Mesenchymal stem cell (in vitro differentiated cells and primary cell): ENCODE data around the gene TP73.

Experiments used
- DNase-seq: peaks from one replicate; pipeline ENCODE4 v3.0.0-alpha.2; 2013
- H2AFZ ChIP-seq: one replicate; pipeline ENCODE4 v1.6.1; 2013; ENCODE audit warnings: low read depth, mild to moderate bottlenecking, control low read depth, inconsistent platforms, low read length, moderate library complexity
- H2AK5ac ChIP-seq: 2 replicates; pipeline ENCODE4 v1.6.1; 2013; ENCODE audit warnings: low read length, moderate library complexity, mild to moderate bottlenecking, inconsistent platforms; ENCODE audit not compliant: severe bottlenecking
- H2BK120ac ChIP-seq: one replicate; pipeline ENCODE4 v1.6.1; 2013; ENCODE audit warnings: low read depth, mild to moderate bottlenecking, inconsistent platforms, low read length, moderate library complexity
- H2BK12ac ChIP-seq, 2 experiments: one replicate each; pipeline ENCODE4 v1.6.1; 2013; ENCODE audit warnings: inconsistent platforms in 2 of 2, low read length in 2 of 2, mild to moderate bottlenecking in 2 of 2, moderate library complexity in 2 of 2, control low read depth in 1 of 2
- H2BK15ac ChIP-seq: one replicate; pipeline ENCODE4 v1.6.1; 2013; ENCODE audit warnings: mild to moderate bottlenecking, low read depth, inconsistent platforms; ENCODE audit not compliant: poor library complexity, severe bottlenecking
- H2BK5ac ChIP-seq: 2 replicates; pipeline ENCODE4 v1.6.1; 2013; ENCODE audit warnings: low read depth, mild to moderate bottlenecking, low read length, control low read depth, inconsistent platforms; ENCODE audit not compliant: poor library complexity, severe bottlenecking
- H3K14ac ChIP-seq, 2 experiments: one replicate each; pipeline ENCODE4 v1.6.1; 2013; ENCODE audit warnings: inconsistent platforms in 2 of 2, low read length in 2 of 2, control low read depth in 1 of 2, mild to moderate bottlenecking in 1 of 2, moderate library complexity in 1 of 2
- H3K18ac ChIP-seq, 2 experiments: one replicate each; pipeline ENCODE4 v1.6.1; 2013; ENCODE audit warnings: inconsistent platforms in 2 of 2, low read length in 2 of 2, control low read depth in 1 of 2, low read depth in 1 of 2, mild to moderate bottlenecking in 1 of 2
- H3K23ac ChIP-seq, 2 experiments: one replicate each; pipeline ENCODE4 v1.6.1; 2013; ENCODE audit warnings: inconsistent platforms in 2 of 2, low read length in 2 of 2, mild to moderate bottlenecking in 2 of 2, moderate library complexity in 2 of 2, control low read depth in 1 of 2
- H3K27ac ChIP-seq: 2 replicates; pipeline ENCODE4 v1.5.1; 2013; ENCODE audit warnings: mild to moderate bottlenecking, moderate library complexity, low read length, control low read depth, inconsistent platforms; ENCODE audit not compliant: poor library complexity, severe bottlenecking
- H3K27me3 ChIP-seq, 2 experiments: 2 replicates each; pipeline versions ENCODE4 v1.6.1 to v1.7.0; 2013; ENCODE audit warnings: low read length in 2 of 2, mild to moderate bottlenecking in 2 of 2, moderate library complexity in 2 of 2, control low read depth in 1 of 2, inconsistent platforms in 1 of 2; ENCODE audit not compliant: control insufficient read depth in 1 of 2, insufficient read depth in 1 of 2
- H3K36me3 ChIP-seq, 2 experiments: 2 replicates each; pipeline versions ENCODE4 v1.6.1 to v1.7.0; 2013; ENCODE audit warnings: low read length in 2 of 2, control low read depth in 1 of 2, inconsistent platforms in 1 of 2, low read depth in 1 of 2, mild to moderate bottlenecking in 1 of 2; ENCODE audit not compliant: insufficient read depth in 2 of 2, control insufficient read depth in 1 of 2
- H3K4ac ChIP-seq, 2 experiments: one replicate each; pipeline ENCODE4 v1.6.1; 2013; ENCODE audit warnings: inconsistent platforms in 2 of 2, low read length in 2 of 2, mild to moderate bottlenecking in 2 of 2, moderate library complexity in 2 of 2, control low read depth in 1 of 2, low read depth in 1 of 2
- H3K4me1 ChIP-seq: 2 replicates; pipeline ENCODE4 v1.6.1; 2013; ENCODE audit warnings: low read depth, low read length, control low read depth; ENCODE audit not compliant: control insufficient read depth, insufficient read depth
- H3K4me2 ChIP-seq: 2 replicates; pipeline ENCODE4 v1.6.1; 2013; ENCODE audit warnings: low read length, mild to moderate bottlenecking, inconsistent platforms; ENCODE audit not compliant: poor library complexity, severe bottlenecking
- H3K4me3 ChIP-seq, 2 experiments: 2 replicates each; pipeline versions ENCODE4 v1.5.1 to v1.7.0; 2013; ENCODE audit warnings: low read length in 2 of 2, mild to moderate bottlenecking in 2 of 2, control low read depth in 1 of 2, low read depth in 1 of 2; ENCODE audit not compliant: insufficient read depth in 1 of 2
- H3K79me1 ChIP-seq: replicated peaks from 2 replicates; pipeline ENCODE4 v1.6.1; 2013; ENCODE audit warnings: mild to moderate bottlenecking, control low read depth, low read length, inconsistent platforms; ENCODE audit not compliant: poor library complexity, severe bottlenecking
- H3K9ac ChIP-seq: 2 replicates; pipeline ENCODE4 v1.7.0; 2013; ENCODE audit warnings: mild to moderate bottlenecking, low read length, moderate library complexity
- H3K9me3 ChIP-seq: 2 replicates; pipeline ENCODE4 v1.7.0; 2013; ENCODE audit warnings: mild to moderate bottlenecking, low read length; ENCODE audit not compliant: control insufficient read depth
- H4K8ac ChIP-seq: one replicate; pipeline ENCODE4 v1.6.1; 2013; ENCODE audit warnings: inconsistent platforms, mild to moderate bottlenecking, low read length, moderate library complexity
- H4K91ac ChIP-seq: one replicate; pipeline ENCODE4 v1.6.1; 2013; ENCODE audit warnings: mild to moderate bottlenecking, low read length, inconsistent platforms
- WGBS: methylation state at CpG from one replicate; pipeline ENCODE4 v1.1.7; 2013; ENCODE audit warnings: mixed read lengths; 5-methylcytosine and 5-hydroxymethylcytosine counted together

The TP73 gene

GRCh38 chr1:3750741-3751140 lies 98.4 kb downstream of the TP73 start:
- H3K18ac ChIP-seq, result no peak overlapping the region
- H3K4ac ChIP-seq, result no peak overlapping the region
- H2BK12ac ChIP-seq, result no peak overlapping the region
- H3K9me3 ChIP-seq, result no peaks in the 10 kb centered on the region
- no peak overlapping the region for H2BK120ac ChIP-seq
- H2BK5ac ChIP-seq, result no peak overlapping the region
- no peak overlapping the region for H2AFZ ChIP-seq
- peaks cover 14% of the 10 kb centered on the region for H3K4me1 ChIP-seq
- H3K79me1 ChIP-seq, result peaks cover 2% of the 10 kb centered on the region
- peaks cover 36 to 48% of the 10 kb centered on the region in 2 experiments for H3K27me3 ChIP-seq
- no peak overlapping the region for H2AK5ac ChIP-seq
- no peak overlapping the region for H3K4me3 ChIP-seq
- no peak overlapping the region for H3K4me2 ChIP-seq
- WGBS, result 38% methylated on average over 6 of the region's 6 CpGs
- no peak overlapping the region for H3K27ac ChIP-seq
- no peaks in the 10 kb centered on the region for H3K36me3 ChIP-seq
- no peak overlapping the region for H4K8ac ChIP-seq
- no peak overlapping the region for H3K9ac ChIP-seq
- no peak overlapping the region for H2BK15ac ChIP-seq
- H3K23ac ChIP-seq, result no peak overlapping the region
- DNase-seq, result no peak
- H3K14ac ChIP-seq, result no peak overlapping the region
- no peak overlapping the region for H4K91ac ChIP-seq

- 92% methylated on average over 17 of the region's 17 CpGs for WGBS
- H2BK5ac ChIP-seq, result no peak within 1 kb of the TSS
- peaks cover 5% of the 10 kb centered on the region for H3K4me1 ChIP-seq
- H3K14ac ChIP-seq, result no peak within 1 kb of the TSS
- H2BK12ac ChIP-seq, result no peak within 1 kb of the TSS
- H3K9me3 ChIP-seq, result no peaks in the 10 kb centered on the region
- H2AK5ac ChIP-seq, result no peak within 1 kb of the TSS
- peak within 1 kb of the TSS; percentile 63 for H2BK15ac ChIP-seq
- DNase-seq, result no peak
- H3K79me1 ChIP-seq, result peaks cover 2% of the 10 kb centered on the region
- H3K36me3 ChIP-seq, result no peaks in the 10 kb centered on the region
- no peak within 1 kb of the TSS for H3K9ac ChIP-seq
- H3K4me3 ChIP-seq, result no peak within 1 kb of the TSS
- H3K27ac ChIP-seq, result no peak within 1 kb of the TSS
- H3K18ac ChIP-seq, result no peak within 1 kb of the TSS
- H3K4ac ChIP-seq, result no peak within 1 kb of the TSS
- no peak within 1 kb of the TSS for H4K8ac ChIP-seq
- H3K27me3 ChIP-seq, result peaks cover 44 to 61% of the 10 kb centered on the region in 2 experiments
- H3K23ac ChIP-seq, result no peak within 1 kb of the TSS
- H4K91ac ChIP-seq, result no peak within 1 kb of the TSS
- no peak within 1 kb of the TSS for H2BK120ac ChIP-seq
- no peak within 1 kb of the TSS for H2AFZ ChIP-seq
- H3K4me2 ChIP-seq, result no peak within 1 kb of the TSS
Observed at GRCh38 chr1:3752400-3752945, 100.2 kb downstream of the TP73 start, which contains the start of gene CCDC27. CCDC27 (plus strand) TSS chr1:3752450; CDS start chr1:3752482, 32 bp downstream.

- Histone ChIP-seq H4K91ac (no peak overlapping the region), H3K4me2 (no peak overlapping the region), H2BK120ac (no peak overlapping the region), H3K4ac (no peak overlapping the region), H3K27me3 (peaks cover 44 to 61% of the 10 kb centered on the region in 2 experiments), H3K79me1 (no peaks in the 10 kb centered on the region), H2BK12ac (no peak overlapping the region), H2BK15ac (no peak overlapping the region), H2AK5ac (no peak overlapping the region), H3K18ac (no peak overlapping the region), H2BK5ac (no peak overlapping the region), H3K9me3 (no peaks in the 10 kb centered on the region), H3K27ac (no peak overlapping the region), H3K14ac (no peak overlapping the region), H3K9ac (no peak overlapping the region), H3K36me3 (no peaks in the 10 kb centered on the region), H3K23ac (no peak overlapping the region), H3K4me1 (no peaks in the 10 kb centered on the region), H2AFZ (no peak overlapping the region), H3K4me3 (no peak overlapping the region), H4K8ac (no peak overlapping the region)
- WGBS, result 86% methylated on average over 19 of the region's 20 CpGs
- no peak for DNase-seq
Observed at GRCh38 chr1:3753656-3754454, 101.5 kb downstream of the TP73 start.

GRCh38 chr1:3756394-3756793 lies 104.1 kb downstream of the TP73 start:
- WGBS, result 90% methylated on average over 21 of the region's 21 CpGs
- peaks cover 35 to 63% of the 10 kb centered on the region in 2 experiments for H3K27me3 ChIP-seq
- H2BK15ac ChIP-seq, result no peak overlapping the region

More at GRCh38 chr1:3756394-3756793, 104.1 kb downstream of the TP73 start:
- no peak overlapping the region for H2AFZ ChIP-seq
- no peaks in the 10 kb centered on the region for H3K4me1 ChIP-seq
- peaks cover 7% of the 10 kb centered on the region for H3K9me3 ChIP-seq
- H4K8ac ChIP-seq, result peak overlapping the region; percentile 29
- no peak for DNase-seq
- no peaks in the 10 kb centered on the region for H3K36me3 ChIP-seq
- no peak overlapping the region for H2BK120ac ChIP-seq
- no peak overlapping the region for H3K18ac ChIP-seq
- no peak overlapping the region for H3K27ac ChIP-seq
- no peak overlapping the region for H2BK5ac ChIP-seq
- H3K14ac ChIP-seq, result no peak overlapping the region
- no peak overlapping the region for H3K4me3 ChIP-seq
- no peak overlapping the region for H3K9ac ChIP-seq
- H2AK5ac ChIP-seq, result no peak overlapping the region
- H4K91ac ChIP-seq, result no peak overlapping the region
- H3K4me2 ChIP-seq, result no peak overlapping the region
- H3K4ac ChIP-seq, result no peak overlapping the region
- H2BK12ac ChIP-seq, result no peak overlapping the region
- no peak overlapping the region for H3K23ac ChIP-seq
- no peaks in the 10 kb centered on the region for H3K79me1 ChIP-seq
